Measurements from ENCODE around the gene CELSR1.

The CELSR1 gene

GRCh38 chr22:46511151-46512038, 26.0 kb downstream of the CELSR1 start:
- TF ChIP-seq, protein P1, sequence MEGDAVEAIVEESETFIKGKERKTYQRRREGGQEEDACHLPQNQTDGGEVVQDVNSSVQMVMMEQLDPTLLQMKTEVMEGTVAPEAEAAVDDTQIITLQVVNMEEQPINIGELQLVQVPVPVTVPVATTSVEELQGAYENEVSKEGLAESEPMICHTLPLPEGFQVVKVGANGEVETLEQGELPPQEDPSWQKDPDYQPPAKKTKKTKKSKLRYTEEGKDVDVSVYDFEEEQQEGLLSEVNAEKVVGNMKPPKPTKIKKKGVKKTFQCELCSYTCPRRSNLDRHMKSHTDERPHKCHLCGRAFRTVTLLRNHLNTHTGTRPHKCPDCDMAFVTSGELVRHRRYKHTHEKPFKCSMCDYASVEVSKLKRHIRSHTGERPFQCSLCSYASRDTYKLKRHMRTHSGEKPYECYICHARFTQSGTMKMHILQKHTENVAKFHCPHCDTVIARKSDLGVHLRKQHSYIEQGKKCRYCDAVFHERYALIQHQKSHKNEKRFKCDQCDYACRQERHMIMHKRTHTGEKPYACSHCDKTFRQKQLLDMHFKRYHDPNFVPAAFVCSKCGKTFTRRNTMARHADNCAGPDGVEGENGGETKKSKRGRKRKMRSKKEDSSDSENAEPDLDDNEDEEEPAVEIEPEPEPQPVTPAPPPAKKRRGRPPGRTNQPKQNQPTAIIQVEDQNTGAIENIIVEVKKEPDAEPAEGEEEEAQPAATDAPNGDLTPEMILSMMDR (conservative IDR thresholded peaks at IDR 0.05; ENCODE audit: low read depth) = no peak
- DNase-seq (ENCODE audit: low spot score) = no peak
- H3K27ac ChIP-seq = peak overlapping the region; percentile 99
- ChIA-PET POLR2A (ENCODE audit: low non-redundant PET) (no interaction called here), CTCF (no interaction called here)

DNA sequence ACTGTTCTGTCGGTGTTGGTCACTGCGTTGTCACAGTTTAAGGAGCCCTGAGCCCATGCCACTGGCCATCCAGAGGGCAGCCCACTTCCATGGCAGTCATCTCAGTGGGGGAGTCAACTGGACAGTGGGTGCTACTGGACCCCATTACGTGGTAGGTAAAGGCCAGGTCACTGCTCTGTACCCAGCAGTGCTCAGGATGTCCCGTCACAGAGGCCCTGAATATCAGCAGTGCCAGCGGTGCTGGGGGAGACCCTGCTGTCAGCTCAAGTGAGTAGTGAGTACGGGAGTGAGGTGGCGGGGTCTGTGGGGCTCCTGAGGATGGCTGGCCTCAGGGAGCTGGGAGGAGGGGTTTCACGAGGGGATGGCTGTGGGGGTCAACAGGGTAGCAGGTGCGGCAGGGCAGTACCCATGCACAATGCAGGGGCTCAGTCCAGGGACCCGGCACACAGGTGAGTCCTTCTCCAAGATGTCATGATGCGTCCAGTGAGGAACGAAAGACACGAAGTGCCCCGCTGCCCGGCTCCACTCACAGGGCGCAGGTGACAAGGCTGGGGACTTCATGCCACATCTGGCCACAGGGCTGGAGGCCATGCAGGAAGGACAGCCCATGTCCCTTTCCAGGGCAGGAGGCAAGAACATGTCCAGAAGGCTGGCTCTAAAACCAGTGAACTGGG, 27.9 kb downstream of the CELSR1 start:
- ChIA-PET CTCF (no interaction called here), POLR2A (ENCODE audit: low non-redundant PET) (no interaction called here)
- H3K27ac ChIP-seq = peak overlapping the region; percentile 99
- DNase-seq (ENCODE audit: low spot score) = no peak
- TF ChIP-seq, protein P1 (conservative IDR thresholded peaks at IDR 0.05; ENCODE audit: low read depth) = no peak

DNA sequence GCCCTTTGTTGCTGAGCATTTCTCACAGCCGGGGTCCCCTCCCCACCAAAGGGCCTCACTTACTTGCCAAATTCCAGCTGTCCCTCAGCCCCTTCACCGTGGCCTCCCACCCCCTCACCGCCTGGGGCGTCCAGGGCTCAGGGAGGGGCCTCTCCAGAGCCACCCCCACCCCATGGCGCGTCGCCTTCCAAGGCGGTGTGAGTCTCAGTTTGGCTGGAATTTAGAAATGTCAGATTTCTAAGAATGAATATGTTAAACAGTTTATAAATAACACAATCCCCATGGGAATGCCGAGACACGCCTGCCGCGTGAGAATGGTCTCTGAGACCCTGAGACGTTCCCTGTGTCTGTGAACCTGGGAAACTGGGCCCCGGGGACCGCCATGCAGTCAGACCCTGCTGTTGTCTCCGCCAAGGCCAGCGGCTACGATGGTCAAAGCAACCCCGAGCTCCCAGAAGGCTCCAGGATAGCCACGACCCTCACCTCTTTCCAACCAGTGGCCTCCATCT, 28.9 kb downstream of the CELSR1 start:
- DNase-seq (ENCODE audit: low spot score) = no peak
- CTCF ChIA-PET = no interaction called here
- POLR2A ChIA-PET (ENCODE audit: low non-redundant PET) = no interaction called here
- peak overlapping the region; percentile 57 for H3K27ac ChIP-seq
- TF ChIP-seq, protein P1 (conservative IDR thresholded peaks at IDR 0.05; ENCODE audit: low read depth) = no peak

DNA sequence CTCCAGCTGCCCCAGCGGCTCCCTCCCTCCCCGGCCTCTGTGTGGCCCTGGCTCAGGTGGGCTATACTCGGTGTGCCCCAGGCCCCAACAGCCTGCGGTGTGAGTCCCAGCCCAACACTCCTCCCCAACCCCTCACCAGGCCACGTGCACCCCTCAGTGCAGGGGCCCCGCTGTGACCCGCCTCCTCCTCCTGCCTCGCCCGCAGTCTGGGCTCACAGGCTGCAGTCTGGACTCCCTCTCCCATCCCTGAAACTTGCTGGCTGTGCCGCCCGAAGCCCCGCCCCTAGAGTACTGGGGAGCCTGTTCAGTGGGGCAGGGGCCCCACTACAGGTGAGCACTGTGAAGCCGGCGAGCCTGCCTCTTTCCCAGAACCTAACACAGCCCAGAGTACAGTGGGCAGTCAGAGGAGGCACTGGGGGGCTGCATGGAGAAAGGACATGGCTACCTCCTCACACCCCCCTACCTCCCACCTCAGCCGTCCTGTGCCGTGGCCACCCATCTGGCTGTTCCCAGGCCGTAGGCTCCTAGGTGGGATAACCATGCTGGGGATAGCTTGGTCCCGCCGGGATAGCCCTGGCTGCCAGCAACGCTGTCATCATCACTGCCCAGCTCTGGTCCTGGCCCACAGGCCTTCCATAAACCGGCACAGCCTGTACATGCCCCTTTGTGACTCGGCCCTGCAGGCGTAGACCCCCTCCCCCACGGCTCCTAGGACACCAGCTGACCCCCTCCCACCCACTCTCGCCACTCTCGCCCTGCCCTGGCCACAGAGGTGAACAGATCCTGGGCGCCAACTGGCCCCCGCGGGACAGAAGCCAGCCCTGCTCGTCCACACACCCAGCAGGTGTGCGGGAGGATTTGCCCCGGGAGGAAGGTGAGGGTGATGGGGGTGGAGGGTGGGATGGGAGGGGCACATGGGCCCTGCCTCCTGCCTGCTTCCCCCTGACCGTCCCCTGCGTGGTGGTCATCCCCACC, 29.7 kb downstream of the CELSR1 start:
- no peak for DNase-seq (ENCODE audit: low spot score)
- H3K27ac ChIP-seq = peak overlapping the region; percentile 57
- TF ChIP-seq, protein P1 (conservative IDR thresholded peaks at IDR 0.05; ENCODE audit: low read depth) = no peak
- ChIA-PET POLR2A (ENCODE audit: low non-redundant PET) (no interaction called here), CTCF (no interaction called here)

DNA sequence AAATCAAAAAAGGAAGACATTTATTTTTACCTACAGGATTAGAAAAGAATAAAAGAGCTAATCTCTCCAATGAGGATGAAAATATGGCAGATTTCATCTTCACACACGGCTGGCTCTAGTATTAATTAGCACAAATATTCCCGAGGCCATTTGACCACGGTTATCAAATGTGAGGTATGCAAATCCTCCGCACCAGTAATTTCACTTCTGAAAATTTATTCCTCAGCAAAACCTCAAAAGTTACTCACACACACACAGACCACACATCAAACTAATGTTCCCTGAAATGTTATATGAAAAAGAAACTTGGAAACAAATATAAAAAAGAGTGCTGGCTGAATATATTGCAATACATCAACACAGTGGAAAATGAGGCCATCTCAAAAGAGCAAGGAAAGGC, 32.8 kb downstream of the CELSR1 start:
- peak overlapping the region; percentile 41 for H3K27ac ChIP-seq
- TF ChIP-seq, protein P1 (conservative IDR thresholded peaks at IDR 0.05; ENCODE audit: low read depth) = no peak
- DNase-seq (ENCODE audit: low spot score) = no peak
- CTCF ChIA-PET = interaction anchor here (0.6 kb wide), 1 partner anchor 189 kb away, joined by 3 read pairs; no protein-coding TSS in a partner anchor
- POLR2A ChIA-PET (ENCODE audit: low non-redundant PET) = no interaction called here
